ENCODE results near the gene TSPAN2. TPM values are rescaled to one million over a fixed set of nuclear protein-coding genes. Genes with fewer than 3 reads are reported as not detected.

Gene TSPAN2
- total RNA-seq, 1 donor from 2014 or later = 4.6 TPM

DNA sequence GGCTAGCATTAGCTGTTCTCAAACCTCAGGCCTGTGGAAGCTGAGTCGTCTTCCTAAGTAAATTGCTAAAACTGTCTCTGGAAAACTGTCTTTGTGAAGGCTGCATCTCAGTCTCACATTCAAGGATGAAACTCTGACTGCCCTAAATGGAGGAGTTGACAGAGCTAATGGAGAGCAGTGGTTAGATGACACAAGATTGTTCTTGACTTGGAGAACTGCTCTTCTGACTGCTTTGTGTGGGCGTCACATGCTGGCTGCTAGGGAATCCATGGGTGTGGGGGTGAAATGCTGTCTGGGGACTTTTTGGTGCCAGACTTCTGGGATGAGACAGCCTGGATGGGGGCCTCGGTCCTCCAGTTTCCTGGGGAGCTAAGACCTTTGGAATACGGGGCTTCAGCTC is 24.5 kb upstream of the TSPAN2 start:
- DNase-seq = no peak

DNA sequence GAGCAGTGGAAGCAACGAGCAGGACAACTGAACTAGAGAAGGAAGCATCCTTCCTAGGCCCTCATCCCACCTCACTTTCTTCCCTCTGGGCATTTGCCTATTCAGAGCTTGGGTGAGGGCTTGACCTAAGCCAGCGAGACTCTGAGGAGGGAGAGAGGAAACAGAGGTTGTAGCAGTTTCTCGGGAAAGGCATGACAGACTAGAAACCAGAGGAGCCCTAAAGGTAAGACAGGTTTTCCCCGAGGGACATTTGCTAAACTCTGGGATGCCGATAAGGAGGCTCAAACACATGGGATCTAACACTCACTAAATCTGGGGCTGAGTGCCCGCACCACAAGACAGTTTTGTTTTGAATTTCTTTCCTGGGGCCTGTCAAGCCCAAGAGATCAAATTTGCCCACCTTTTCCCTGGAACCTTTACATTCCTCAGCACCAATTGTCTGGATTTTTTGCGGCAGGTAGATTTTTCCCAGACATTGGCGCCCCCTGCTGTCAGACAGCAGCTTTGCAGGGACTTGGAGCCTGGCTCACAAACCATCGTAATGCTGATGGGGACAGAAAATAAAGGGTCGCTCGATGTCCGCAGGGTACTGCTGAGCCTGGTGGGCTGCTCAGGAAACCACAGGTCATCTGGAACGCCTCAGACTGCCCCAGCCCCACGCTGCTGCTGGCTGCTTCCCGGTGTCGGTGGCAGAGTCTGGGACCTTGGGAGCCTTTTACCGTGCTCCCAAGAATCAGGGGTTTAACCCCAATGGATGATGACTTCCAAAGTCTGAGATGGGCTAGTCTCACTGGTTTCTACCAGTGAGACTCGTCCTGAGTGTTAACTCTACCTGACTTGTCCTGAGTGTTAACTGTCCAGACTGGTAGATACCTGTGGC is 23.4 kb upstream of the TSPAN2 start:
- no peak for DNase-seq

DNA sequence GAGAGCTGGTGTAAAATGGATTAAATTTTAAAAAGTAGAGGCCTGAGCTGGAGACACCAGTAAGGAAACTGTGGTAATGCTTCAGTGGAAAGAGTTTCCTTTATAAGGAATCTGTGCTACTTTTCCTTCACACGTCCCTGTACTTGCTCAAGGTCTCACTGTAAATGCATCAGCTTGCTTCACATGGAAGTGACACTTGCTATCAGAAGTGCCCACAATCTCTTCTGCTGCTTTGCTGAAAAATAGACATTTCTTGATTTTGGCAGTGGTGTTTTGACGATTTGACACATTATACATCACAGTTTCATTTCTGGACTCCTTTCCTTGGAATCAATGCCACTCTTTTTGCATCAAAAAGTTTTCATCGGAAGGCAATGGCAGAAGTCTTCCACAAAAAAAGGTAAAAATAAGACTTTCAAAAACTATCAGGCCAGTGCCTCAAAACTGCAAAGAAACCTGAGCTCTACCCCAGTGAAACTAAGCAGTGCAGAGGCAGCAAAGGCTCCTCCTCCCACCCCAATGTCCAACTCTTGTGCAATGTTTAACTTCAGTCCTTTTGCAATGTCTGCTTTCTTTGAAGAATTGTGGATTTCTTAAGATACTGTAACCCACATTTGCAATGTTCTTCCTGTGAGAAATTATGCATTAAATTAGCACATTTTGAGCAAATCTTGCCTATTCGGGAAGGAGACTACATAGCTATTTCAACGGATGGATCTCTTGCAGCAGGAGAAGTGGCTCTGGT is 18.4 kb upstream of the TSPAN2 start:
- no peak for DNase-seq

DNA sequence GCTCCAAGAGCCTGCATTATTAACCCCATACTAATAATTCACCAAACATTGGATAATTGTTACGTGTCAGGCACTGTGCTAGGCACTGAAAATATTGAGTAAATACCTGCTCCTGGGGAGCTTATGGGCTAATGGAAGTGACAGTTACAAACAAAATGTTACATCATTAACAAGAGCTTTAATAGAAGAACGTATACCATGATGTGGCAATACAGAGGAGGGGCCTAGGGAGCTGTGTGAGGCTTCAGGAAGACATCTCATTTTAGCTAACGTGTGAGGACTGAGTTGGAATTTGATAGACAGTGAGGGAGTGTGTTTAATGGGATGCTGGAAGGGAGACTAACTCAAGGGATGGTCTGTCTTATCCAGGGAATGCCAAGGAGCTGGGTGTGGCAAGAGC is 16.5 kb upstream of the TSPAN2 start:
- DNase-seq = no peak

DNA sequence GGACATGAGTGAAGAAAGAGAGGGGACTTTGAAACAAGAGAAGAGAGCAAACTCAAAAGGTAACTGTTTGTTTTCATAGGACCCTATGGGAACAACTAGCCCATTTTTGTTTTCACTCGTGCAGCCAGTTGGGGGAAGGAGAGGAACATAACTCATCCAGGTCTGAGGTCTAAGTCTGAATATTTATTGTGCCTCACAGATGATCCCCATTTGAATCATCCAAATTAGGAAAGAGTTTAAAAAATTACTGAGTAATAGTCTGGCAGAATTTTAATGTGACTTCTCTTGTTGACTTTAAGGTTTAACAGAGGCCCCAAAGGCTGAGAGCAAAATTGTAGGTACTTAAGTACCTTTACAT is 10.4 kb upstream of the TSPAN2 start:
- DNase-seq = no peak

DNA sequence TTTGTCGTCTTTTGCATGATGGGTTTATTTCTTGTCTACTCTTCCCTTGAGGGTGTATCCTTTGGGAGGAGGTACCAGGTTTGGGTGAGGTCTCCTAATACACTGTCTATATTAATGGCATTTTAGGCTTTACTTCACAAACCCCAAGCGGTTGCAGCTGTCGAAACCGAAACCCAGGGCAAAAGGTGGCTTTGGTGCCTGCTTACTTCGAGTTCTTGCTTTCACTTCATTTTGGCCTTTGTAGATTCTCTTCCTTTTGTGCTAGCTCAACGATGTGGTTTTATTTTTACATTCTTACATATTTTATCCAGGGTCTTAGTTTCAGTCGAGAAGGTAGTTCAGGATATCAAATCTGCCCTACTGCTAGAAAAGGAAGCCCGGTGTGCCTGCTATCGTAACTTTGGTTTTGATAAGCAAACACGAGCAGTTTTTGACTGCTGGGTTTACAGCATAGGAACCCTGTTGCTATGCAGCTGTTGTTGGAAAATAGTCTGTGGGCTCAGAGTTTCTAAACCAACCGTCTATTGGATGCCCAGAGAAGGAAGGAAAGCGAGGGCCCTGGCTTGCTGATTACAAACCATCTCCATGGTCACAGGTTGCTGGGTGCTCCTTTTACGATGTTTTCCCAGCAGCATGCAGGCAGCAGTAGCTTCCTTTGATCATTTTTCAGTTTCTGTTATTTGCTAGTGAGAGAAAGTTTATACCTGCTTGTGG is 9.8 kb upstream of the TSPAN2 start:
- no peak for DNase-seq

DNA sequence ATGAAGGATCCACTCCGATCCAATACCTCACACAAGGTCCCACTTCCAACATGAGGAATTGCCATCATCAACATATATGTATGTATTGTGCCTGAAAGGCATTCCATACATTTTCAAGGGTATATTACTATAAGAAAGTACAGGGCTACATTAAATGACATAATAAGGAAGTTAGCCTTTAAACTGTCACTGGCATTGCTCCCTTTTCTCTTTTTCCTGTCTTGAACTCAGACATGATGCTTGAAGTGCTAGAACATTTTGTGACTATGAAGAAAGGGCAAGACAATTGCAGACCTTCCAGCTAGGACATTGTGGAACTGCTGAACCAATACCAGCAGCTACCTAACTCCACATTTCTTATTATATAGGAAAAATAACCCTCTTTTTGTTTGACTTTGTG is 2.9 kb upstream of the TSPAN2 start:
- no peak for DNase-seq

DNA sequence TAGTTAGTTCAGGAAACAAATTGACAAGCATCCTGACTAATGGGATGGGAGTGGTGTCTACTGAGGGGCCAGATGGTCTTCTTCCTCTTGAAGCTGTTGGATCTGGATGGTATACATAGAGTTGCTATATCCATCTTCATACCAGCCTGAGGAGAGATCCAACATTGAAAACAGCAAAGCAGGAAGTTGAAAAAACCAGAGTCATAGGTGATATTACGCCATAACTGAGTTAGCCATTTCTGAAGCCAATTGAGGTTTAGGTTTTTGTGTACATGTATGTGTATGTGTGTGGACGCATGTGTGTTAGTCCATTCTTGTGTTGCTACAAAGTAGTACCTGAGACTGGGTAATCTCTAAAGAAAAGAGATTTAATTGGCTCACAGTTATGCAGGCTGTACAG is 2.3 kb upstream of the TSPAN2 start:
- DNase-seq = no peak

DNA sequence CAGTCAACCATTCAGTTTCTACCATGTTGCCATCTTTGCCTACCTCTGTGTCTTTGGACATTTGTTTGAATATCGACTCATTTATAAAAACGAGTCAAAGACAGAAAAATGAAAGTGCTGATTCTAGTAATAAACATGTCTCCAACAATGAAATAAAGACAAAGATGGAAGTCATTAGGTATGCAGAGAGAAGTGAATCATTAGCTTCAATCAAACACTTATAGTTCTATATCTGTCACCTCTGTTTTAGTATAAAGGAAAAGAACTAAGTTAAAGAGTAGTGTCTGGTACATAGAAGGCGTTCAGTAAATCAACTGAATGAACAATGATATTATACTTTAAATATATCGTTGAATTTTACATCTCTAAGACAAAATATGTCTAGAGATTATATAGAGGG is 1.7 kb upstream of the TSPAN2 start:
- no peak for DNase-seq

DNA sequence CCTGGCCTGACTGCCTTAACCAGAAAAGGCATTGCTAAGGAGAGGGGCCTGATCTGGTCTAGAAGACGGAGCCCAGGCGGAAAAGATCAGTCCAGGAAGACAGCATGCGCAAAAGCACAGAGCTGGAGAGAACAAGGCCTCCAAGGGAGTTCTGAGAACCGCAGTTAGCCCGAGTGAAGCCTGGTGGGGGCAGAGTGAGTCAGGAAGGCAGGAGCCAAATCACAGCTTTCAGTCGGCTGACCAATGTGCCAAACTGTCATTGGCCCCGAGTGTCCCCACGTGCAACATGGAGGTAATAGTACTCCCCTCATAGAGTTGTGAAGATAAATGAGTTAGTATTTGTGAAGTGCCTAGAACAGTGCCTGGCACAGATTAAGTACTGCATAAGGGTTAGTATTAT is 1.2 kb upstream of the TSPAN2 start:
- DNase-seq = no peak

DNA sequence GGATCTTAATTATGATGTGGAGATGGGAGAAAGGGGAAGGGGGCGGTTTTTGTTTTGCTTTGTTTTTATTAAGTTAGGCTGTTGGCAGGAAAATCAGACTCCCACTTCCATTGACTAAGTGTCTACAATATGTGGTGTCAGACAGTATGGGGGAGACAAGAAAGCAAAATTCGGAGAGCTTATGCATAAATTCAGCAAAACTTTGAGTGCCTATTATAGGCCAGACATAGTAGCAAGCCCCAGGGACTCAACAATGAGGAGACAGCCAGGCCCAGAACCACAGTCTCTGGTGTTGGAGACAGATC is 835 bp upstream of the TSPAN2 start:
- no peak for DNase-seq

DNA sequence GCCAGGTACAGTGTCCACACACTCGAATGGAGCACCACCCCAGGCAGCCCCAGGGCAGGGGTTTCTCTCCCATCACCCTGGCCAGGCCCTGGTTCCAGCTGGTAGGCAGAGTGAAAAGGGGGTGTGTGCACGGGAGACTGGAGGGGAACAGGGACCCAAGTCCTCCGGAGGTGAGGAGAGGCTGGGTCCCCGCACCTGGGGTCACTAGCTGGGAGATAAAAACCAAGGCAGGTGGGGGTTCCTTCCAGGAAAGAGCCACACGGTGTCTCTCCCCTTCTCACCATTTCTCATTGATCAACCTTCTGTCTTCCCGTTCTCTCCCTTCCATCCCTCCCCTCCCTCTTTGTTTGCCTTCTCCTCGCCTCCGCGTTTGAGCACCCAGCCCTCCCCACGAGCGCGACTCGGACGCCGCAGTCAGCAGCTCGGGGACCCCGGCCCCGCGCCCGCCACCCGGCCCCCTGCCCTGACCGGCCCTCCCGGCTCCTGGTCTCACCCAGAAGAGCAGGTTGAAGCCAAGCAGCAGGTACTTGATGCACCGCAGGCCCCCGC is 358 bp downstream of the TSPAN2 start:
- DNase-seq = no peak

DNA sequence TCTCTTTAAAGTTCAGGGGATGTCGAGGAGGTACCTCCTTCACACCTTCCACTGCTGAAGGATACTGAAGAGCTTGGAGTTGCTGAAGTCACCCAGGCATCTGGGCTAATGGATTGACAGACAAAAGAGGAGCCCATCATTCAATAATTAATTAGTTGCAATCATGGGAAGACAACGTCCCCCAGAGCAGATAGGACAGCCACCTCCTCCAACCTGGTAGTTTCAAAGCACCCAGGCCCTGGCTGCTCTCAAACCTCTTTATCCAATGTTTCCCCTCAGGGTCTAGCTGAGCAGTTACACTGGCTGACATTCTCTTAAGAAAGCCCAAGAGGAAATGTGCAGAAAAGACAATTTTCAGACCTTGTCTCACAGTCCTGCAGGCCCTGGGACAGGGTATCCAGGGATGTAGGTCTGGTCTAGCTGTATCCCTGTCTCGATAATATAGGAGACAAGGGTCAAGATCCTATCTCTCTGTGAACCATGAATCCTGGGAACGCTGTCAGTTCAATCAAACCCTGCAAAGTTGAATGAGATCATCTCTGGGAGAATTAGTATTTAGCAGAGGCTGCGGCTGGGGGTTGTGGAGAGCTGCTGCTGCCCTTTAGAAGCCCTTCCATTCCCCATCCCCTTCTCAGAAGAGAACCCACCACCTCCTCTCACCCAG is 1.1 kb downstream of the TSPAN2 start:
- no peak for DNase-seq

DNA sequence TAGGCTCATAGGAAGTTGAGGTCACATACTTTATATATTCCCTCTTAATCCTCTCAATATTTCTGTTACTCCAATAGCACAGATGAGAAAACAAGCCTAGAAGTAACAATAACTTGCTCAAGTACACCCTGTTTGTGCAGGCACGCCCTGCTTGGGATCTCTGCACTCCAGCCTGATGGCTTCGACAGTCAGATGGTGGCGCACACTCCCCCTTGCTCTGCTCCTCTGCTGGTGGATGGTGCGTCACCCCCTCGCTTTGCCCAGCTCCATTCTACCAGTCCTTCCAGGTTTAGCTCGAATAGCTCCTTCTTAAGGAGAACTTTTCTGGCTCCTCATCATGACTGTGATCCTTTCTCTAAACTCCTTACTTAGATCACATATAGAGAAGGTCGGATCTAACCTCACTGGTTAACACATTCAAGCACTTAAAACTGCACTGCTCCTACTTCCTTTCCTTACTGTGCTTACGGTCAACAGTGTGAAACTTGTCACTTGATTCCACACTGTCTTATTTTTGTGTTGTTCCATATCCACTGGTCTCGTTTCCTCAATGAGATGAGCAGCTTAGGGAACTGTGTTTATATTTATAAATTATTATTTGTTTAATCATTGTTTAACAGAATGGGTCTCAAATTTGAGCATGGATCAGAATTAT is 3.0 kb downstream of the TSPAN2 start:
- no peak for DNase-seq

DNA sequence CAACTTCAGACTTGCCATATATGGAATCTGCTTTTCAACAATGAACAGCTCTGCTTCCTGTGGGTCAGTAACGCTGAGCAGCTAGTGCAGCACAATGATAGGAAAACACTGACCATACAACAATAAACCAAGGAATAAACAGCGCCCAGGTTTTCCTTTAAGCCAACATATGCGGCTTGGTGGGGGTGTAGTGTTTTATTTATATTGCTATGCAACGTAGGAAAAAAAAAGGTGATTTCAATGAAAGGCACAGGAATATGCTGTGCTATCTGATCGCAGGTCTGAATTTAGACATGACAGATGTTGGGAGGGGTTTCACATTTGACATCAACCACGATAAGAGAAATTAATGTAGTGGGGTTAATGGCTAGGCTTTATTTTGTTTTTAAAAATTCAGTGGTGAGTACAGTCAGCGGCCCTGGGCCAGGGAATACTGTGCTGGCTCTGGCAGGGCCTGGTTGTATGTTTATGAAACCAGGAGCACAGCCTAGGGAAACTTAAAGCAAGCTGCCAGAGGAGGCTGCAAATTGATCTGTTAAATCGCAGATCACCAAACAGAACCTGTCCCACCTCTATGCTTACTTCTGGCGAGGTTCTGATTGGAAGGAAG is 4.3 kb downstream of the TSPAN2 start:
- peak; percentile 12 for DNase-seq

DNA sequence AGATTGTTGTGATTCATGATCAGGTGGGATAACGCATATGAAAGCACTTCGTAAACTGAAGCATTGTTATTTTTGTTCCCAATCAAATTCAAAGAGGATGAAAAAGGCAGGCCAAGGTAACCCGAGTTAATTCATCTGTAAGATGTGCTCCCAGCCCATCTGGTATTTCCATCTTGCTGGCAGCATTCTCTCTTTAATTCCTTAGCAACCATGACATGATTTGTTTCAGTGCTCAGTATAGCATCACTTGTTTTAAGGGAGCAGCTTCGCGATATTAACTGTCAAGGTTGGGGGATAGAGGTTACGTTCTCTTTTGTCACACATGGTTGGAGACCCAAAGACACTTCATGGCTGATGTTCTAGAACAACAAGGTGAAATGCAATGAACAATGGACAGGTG is 6.4 kb downstream of the TSPAN2 start:
- no peak for DNase-seq

DNA sequence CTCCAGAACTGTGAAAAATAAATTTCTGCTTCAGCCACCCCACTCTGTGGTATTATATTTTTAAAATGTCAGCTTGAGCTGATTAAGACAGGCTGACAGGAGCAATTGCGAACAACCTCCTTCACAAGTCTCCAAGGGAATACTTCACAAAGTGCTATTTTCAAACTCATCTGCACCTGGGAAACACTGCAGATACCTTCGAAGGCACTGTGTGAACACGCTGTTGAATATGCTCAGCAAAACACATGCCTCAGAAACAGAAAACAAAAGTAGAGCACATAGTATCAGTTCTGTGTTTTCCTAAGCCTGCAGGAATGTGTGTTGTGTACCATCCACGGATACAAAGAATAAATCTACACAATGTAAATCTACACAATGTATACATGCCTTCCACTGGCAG is 10.6 kb downstream of the TSPAN2 start:
- no peak for DNase-seq

DNA sequence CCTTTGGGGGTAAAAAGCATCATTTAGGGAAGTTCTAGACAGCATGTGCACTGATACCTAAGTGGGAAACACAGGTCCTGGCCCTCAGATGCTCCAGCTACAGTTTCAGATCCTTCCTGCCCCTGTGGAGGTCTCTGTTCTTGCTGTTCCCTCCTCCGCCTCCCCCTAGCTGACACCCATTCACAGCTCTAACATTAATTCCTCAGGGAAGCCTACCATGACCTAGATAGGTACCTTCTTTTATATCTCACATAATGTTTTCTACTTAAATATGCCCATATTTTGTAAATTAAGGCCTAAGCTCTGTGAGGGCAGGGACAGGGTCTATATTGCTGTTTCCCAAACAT is 11.3 kb downstream of the TSPAN2 start:
- no peak for DNase-seq

DNA sequence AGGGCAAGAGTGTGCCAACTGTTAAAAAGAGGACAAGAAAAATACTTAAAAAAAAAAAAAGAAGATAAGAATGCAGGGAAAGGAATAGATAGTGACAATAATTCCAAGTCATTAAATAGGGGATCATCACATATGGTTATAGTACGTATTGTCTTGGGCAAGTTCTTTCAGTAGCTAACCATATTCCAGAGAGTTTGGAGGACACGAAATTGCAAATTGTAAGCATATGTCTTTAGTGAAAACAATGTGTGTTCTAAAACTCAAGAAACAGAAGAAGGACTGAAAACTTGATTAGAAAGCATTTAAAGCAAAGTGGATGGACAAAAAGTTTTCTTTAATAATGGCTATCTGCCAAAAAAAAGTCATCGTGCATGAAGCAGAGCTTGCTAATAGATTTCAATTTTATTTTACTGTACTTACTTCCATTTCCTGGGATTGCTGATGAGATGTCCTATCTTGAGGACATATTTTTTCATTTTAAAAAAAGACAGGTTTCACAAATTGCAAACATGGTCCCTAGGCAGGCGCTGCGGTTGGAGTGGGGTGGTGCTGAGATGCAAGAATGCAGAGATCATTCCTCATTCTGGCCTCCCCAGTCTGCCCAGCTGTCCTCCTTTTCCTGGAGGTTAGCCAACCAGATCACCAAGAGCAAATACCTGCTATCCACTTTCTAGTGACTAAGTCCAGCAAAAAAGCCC is 11.9 kb downstream of the TSPAN2 start:
- peak; percentile 81 for DNase-seq

DNA sequence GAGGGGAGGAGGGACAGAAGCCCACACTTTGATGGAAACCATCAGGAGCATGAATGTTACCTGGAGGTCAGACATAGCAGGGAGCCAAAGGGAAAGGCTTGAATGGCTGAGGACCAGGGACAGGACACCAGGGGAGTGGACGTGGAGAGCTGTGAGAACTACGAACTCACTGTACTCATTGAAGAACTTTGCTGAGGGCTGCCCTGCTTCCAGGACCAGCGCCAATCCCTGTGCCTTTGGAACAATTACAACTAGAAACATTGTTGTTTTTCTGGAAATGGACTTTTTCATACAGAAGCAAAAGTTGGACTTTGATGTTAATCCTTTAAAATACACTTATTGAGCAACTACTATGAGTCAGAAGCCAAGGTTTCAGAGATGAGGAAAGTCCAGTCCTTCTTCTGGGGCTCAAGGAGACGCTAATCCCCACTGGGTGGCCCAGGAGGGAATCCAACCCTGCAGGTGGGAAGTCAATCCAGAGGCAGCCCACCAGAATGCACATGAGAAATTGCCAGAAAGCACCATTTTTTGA is 12.9 kb downstream of the TSPAN2 start:
- no peak for DNase-seq
